Vagina (tissue), 2 donors: ENCODE results near the gene SH3GL2.

Experiments used
- POLR2A ChIP-seq, 2 donors: fragments of 450-650 bp; IDR thresholded peaks; one replicate each; pipeline ENCODE4 v1.6.1; 2017; ENCODE audit warnings: antibody characterized with exemption in 2 of 2, mild to moderate bottlenecking in 2 of 2, moderate library complexity in 2 of 2
- POLR2AphosphoS5 ChIP-seq, 2 donors: sonication (generic); formaldehyde crosslinking; IDR thresholded peaks; one replicate each; pipeline ENCODE4 v1.9.0; 2017; ENCODE audit warnings: antibody characterized with exemption in 2 of 2, mild to moderate bottlenecking in 2 of 2, low read depth in 1 of 2; ENCODE audit not compliant: insufficient read depth in 1 of 2
- TF ChIP-seq, protein P1 (sequence below), 3 experiments: fragments of 450-650 bp in 2 of 3; fragments of 200-600 bp in 1 of 3; sonication (generic) in 1 of 3; IDR thresholded peaks; one replicate each; pipeline ENCODE4 v1.5.1; 2017 to 2019; ENCODE audit warnings: antibody characterized with exemption in 3 of 3, mild to moderate bottlenecking in 2 of 3, moderate library complexity in 2 of 3

DNA sequence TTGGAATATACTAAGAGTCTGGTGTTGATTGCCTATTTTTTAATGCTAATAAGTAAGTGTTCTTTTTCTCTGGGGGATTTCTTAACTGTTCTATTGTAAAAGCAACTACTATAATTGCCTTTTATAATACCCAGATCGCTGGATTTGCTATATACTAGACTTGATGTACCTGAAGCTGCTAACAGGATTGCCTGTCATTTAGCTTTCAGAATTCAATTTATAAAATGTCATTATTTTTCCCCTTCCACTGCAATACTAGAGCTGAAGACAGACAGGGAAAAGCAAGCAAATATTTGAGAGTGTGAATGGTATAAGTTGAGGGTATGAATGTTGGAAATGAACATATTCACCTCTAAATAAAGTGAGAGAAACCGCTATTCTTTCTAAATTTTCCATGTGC lies 115.5 kb downstream of the SH3GL2 start:
- TF ChIP-seq, protein P1, sequence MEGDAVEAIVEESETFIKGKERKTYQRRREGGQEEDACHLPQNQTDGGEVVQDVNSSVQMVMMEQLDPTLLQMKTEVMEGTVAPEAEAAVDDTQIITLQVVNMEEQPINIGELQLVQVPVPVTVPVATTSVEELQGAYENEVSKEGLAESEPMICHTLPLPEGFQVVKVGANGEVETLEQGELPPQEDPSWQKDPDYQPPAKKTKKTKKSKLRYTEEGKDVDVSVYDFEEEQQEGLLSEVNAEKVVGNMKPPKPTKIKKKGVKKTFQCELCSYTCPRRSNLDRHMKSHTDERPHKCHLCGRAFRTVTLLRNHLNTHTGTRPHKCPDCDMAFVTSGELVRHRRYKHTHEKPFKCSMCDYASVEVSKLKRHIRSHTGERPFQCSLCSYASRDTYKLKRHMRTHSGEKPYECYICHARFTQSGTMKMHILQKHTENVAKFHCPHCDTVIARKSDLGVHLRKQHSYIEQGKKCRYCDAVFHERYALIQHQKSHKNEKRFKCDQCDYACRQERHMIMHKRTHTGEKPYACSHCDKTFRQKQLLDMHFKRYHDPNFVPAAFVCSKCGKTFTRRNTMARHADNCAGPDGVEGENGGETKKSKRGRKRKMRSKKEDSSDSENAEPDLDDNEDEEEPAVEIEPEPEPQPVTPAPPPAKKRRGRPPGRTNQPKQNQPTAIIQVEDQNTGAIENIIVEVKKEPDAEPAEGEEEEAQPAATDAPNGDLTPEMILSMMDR (IDR thresholded peaks at IDR 0.05): no peak
- TF ChIP-seq POLR2AphosphoS5 (IDR thresholded peaks at IDR 0.05; ENCODE audit: insufficient read depth in 1 of 2, low read depth in 1 of 2): no peak
- no peak for TF ChIP-seq POLR2A (IDR thresholded peaks at IDR 0.05)
